GM12878 (cell line): Measurements from ENCODE around the gene IFT81. TPM values are rescaled to one million over a fixed set of nuclear protein-coding genes. Genes with fewer than 3 reads are reported as not detected.
A peak's percentile ranks its signal among the peaks of the same experiment; 100 is the strongest.

Source experiments
- ATF7 ChIP-seq: fragments of 450-650 bp; IDR thresholded peaks from 2 replicates; pipeline ENCODE4 v1.6.1; 2016; ENCODE audit warnings: low read depth, mild to moderate bottlenecking
- BMI1 ChIP-seq: fragments of 450-650 bp; IDR thresholded peaks from 2 replicates; pipeline ENCODE4 v1.6.1; 2016; ENCODE audit warnings: mild to moderate bottlenecking, moderate library complexity, borderline replicate concordance
- CBX3 ChIP-seq: fragments of 200-600 bp; sonication (generic); IDR thresholded peaks from 2 replicates; pipeline ENCODE4 v1.6.1; 2016; ENCODE audit warnings: low read depth, borderline replicate concordance
- CREM ChIP-seq: IDR thresholded peaks from 2 replicates; pipeline ENCODE4 v1.6.1; 2014; ENCODE audit warnings: antibody characterized with exemption, low read depth
- DPF2 ChIP-seq: fragments of 450-650 bp; IDR thresholded peaks from 2 replicates; pipeline ENCODE4 v1.6.1; 2017; ENCODE audit warnings: mild to moderate bottlenecking
- ELK1 ChIP-seq: IDR thresholded peaks from 2 replicates; pipeline ENCODE4 v1.6.1; 2012; ENCODE audit warnings: low read depth, low read length, improper control_type of control experiment
- FOS ChIP-seq: IDR thresholded peaks from 3 replicates; pipeline ENCODE4 v1.6.1; 2011; ENCODE audit warnings: borderline replicate concordance; ENCODE audit not compliant: insufficient read length; ENCODE audit errors: extremely low read depth
- FOXM1 ChIP-seq: IDR thresholded peaks from 2 replicates; pipeline ENCODE4 v1.6.1; 2012; ENCODE audit warnings: low read depth, mild to moderate bottlenecking, inconsistent platforms, low read length, moderate library complexity
- HDGF ChIP-seq: fragments of 450-650 bp; IDR thresholded peaks from 2 replicates; pipeline ENCODE4 v1.6.1; 2016; ENCODE audit warnings: antibody characterized with exemption
- LARP7 ChIP-seq: fragments of 450-650 bp; IDR thresholded peaks from 2 replicates; pipeline ENCODE4 v1.6.1; 2017; ENCODE audit warnings: mild to moderate bottlenecking
- MEF2B ChIP-seq: fragments of 450-650 bp; IDR thresholded peaks from 2 replicates; pipeline ENCODE4 v1.6.1; 2018; ENCODE audit warnings: mild to moderate bottlenecking, moderate library complexity; ENCODE audit not compliant: partially characterized antibody, poor library complexity, severe bottlenecking
- MLLT1 ChIP-seq: fragments of 450-650 bp; IDR thresholded peaks from 2 replicates; pipeline ENCODE4 v1.6.1; 2016; ENCODE audit warnings: mild to moderate bottlenecking
- MTA2 ChIP-seq: fragments of 450-650 bp; IDR thresholded peaks from 2 replicates; pipeline ENCODE4 v1.6.1; 2016; ENCODE audit warnings: low read depth, mild to moderate bottlenecking, moderate library complexity
- NFIC ChIP-seq: IDR thresholded peaks from 2 replicates; pipeline ENCODE4 v1.6.1; 2012; ENCODE audit warnings: low read depth, mild to moderate bottlenecking, inconsistent platforms, low read length, moderate library complexity
- NKRF ChIP-seq: fragments of 450-650 bp; conservative IDR thresholded peaks from 2 replicates; pipeline ENCODE4 v1.6.1; 2017; ENCODE audit warnings: mild to moderate bottlenecking, moderate library complexity
- NRF1 ChIP-seq: conservative IDR thresholded peaks from 2 replicates; pipeline ENCODE4 v1.6.1; 2011; ENCODE audit warnings: mild to moderate bottlenecking, low read depth, low read length, improper control_type of control experiment
- POLR2AphosphoS2 ChIP-seq: IDR thresholded peaks from 2 replicates; pipeline ENCODE4 v1.6.1; 2011; ENCODE audit warnings: low read depth, mild to moderate bottlenecking, low read length, improper control_type of control experiment, moderate library complexity
- POU2F2 ChIP-seq: IDR thresholded peaks from 3 replicates; pipeline ENCODE4 v1.6.1; 2011; ENCODE audit warnings: low read depth, mild to moderate bottlenecking, low read length, borderline replicate concordance
- SREBF2 ChIP-seq: IDR thresholded peaks from 2 replicates; pipeline ENCODE4 v1.6.1; 2012; ENCODE audit warnings: mild to moderate bottlenecking, low read length
- USF1 ChIP-seq: IDR thresholded peaks from 2 replicates; pipeline ENCODE4 v1.6.1; 2011; ENCODE audit warnings: borderline replicate concordance, low read depth, mild to moderate bottlenecking, moderate library complexity, mixed read lengths, low read length; ENCODE audit not compliant: insufficient read depth; ENCODE audit errors: extremely low read length
- YY1 ChIP-seq: IDR thresholded peaks from 2 replicates; pipeline ENCODE4 v1.6.1; 2011; ENCODE audit warnings: low read depth, mild to moderate bottlenecking, low read length
- polyA plus RNA-seq, 11 experiments: library from polyadenylated mRNA; depleted of rRNA in 4 of 11; unstranded in 6 of 11; stranded (reverse) in 5 of 11; fragments of >200 nt; fragmentation: Nextera tagmentation in 4 of 11; fragmentation: Illumina TruSeq in 1 of 11; extraction: Ambion mirVana in 4 of 11; extraction: Trizol in 1 of 11; gene quantifications; 1 replicate in 1 of 11; 2 replicates in 10 of 11; pipeline versions ENCODE4 v1.2.1 to v1.2.3, GENCODE V29; 2011 to 2016; ENCODE audit warnings: inconsistent platforms in 2 of 11, missing spikeins in 2 of 11, low read depth in 1 of 11
- total RNA-seq, 4 experiments: library from RNA; depleted of rRNA in 3 of 4; stranded (reverse); fragments of >200 nt in 3 of 4; fragmentation: Illumina TruSeq in 1 of 4; extraction: Trizol in 1 of 4; gene quantifications; 2 replicates each; pipeline versions ENCODE4 v1.2.1 to v1.2.3, GENCODE V29; 2013 to 2021
- TF ChIP-seq, protein P1 (sequence below), 3 experiments: IDR thresholded peaks in 2 of 3; conservative IDR thresholded peaks in 1 of 3; 2 replicates each; pipeline ENCODE4 v1.5.1; 2011; ENCODE audit warnings: low read depth in 3 of 3, low read length in 3 of 3, mild to moderate bottlenecking in 3 of 3, control low read depth in 2 of 3, moderate library complexity in 2 of 3, inconsistent platforms in 1 of 3, mixed read lengths in 1 of 3; ENCODE audit not compliant: control insufficient read depth in 2 of 3, insufficient read depth in 1 of 3; ENCODE audit errors: extremely low read depth in 1 of 3

Gene IFT81
- total and polyA plus RNA-seq, 10 of the 15 experiments (the other 5 are each of a cell fraction or from before 2014, with no cell fraction given) = 4.1 to 9.9 (median 5.6) TPM

- TF ChIP-seq ELK1 (peak; percentile 83), MLLT1 (no peak; the same call in 1 of the 2 replicates), DPF2 (peak; percentile 57; the same call in 1 of the 2 replicates), ATF7 (peak; percentile 73), HDGF (no peak), FOXM1 (0 out of 2 replicates have a peak, but pooled peaks have one; percentile 16), CBX3 (no peak), BMI1 (peak; percentile 69), POU2F2 (0 out of 3 replicates have a peak, but pooled peaks have one; percentile 24), NKRF (peak; percentile 56), LARP7 (peak; percentile 57; the same call in 1 of the 2 replicates), MEF2B (peak; percentile 66), NFIC (no peak), MTA2 (peak; percentile 37; the same call in 1 of the 2 replicates), POLR2AphosphoS2 (no peak), USF1 (no peak), YY1 (no peak), CREM (peak; percentile 64; the same call in 1 of the 2 replicates), SREBF2 (no peak), FOS (no peak), NRF1 (peak; percentile 38; the same call in 1 of the 2 replicates)
- TF ChIP-seq, protein P1, sequence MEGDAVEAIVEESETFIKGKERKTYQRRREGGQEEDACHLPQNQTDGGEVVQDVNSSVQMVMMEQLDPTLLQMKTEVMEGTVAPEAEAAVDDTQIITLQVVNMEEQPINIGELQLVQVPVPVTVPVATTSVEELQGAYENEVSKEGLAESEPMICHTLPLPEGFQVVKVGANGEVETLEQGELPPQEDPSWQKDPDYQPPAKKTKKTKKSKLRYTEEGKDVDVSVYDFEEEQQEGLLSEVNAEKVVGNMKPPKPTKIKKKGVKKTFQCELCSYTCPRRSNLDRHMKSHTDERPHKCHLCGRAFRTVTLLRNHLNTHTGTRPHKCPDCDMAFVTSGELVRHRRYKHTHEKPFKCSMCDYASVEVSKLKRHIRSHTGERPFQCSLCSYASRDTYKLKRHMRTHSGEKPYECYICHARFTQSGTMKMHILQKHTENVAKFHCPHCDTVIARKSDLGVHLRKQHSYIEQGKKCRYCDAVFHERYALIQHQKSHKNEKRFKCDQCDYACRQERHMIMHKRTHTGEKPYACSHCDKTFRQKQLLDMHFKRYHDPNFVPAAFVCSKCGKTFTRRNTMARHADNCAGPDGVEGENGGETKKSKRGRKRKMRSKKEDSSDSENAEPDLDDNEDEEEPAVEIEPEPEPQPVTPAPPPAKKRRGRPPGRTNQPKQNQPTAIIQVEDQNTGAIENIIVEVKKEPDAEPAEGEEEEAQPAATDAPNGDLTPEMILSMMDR (IDR thresholded peaks at IDR 0.05 in 2 of 3, conservative IDR thresholded peaks at IDR 0.05 in 1 of 3; ENCODE audit: control insufficient read depth in 2 of 3, extremely low read depth in 1 of 3, insufficient read depth in 1 of 3, low read depth in 3 of 3, low read length in 3 of 3) = 0 out of 6 replicates have a peak, but pooled peaks of 1 of the 3 experiments have one; percentile 3
Measured at GRCh38 chr12:110124269-110124995, at the start of gene IFT81 (continued).
